Gastrocnemius medialis (tissue), 4 donors: ENCODE data around the gene EN2. TPM values are rescaled to one million over a fixed set of nuclear protein-coding genes. Genes with fewer than 3 reads are reported as not detected.

Experiments used
- ATAC-seq, 2 donors: fragments of 150-250 bp; one replicate each; pipeline ENCODE4 v1.9.1; 2016
- DNase-seq, 2 donors: peaks; one replicate each; pipeline ENCODE4 v3.0.0-alpha.2; 2019
- H3K27ac ChIP-seq, 4 donors: fragments of 200-600 bp; sonication (generic); 1 replicate in 1 of 4; 2 replicates in 3 of 4; pipeline ENCODE4 v1.5.1; 2016 to 2018; ENCODE audit warnings: mild to moderate bottlenecking in 2 of 4, moderate library complexity in 1 of 4
- H3K27me3 ChIP-seq, 3 donors: fragments of 200-600 bp; sonication (generic) in 2 of 3; 1 replicate in 1 of 3; 2 replicates in 2 of 3; pipeline versions ENCODE4 v1.5.1 to v1.6.0; 2016 to 2019; ENCODE audit warnings: mild to moderate bottlenecking in 1 of 3, moderate library complexity in 1 of 3
- H3K36me3 ChIP-seq, 2 donors: fragments of 200-600 bp; sonication (generic) in 1 of 2; one replicate each; pipeline ENCODE4 v1.5.1; 2017 to 2018
- H3K4me1 ChIP-seq, 2 donors: fragments of 200-600 bp; sonication (generic) in 1 of 2; one replicate each; pipeline ENCODE4 v1.5.1; 2016 to 2017; ENCODE audit warnings: mild to moderate bottlenecking in 2 of 2
- H3K4me3 ChIP-seq, 4 donors: fragments of 200-600 bp; sonication (generic) in 3 of 4; 1 replicate in 1 of 4; 2 replicates in 3 of 4; pipeline ENCODE4 v1.5.1; 2016 to 2019; ENCODE audit warnings: mild to moderate bottlenecking in 2 of 4
- H3K9me3 ChIP-seq, 3 donors: fragments of 200-600 bp; sonication (generic) in 2 of 3; 1 replicate in 1 of 3; 2 replicates in 2 of 3; pipeline ENCODE4 v1.5.1; 2016 to 2019
- CTCF ChIP-seq, 5 experiments: fragments of 450-650 bp in 3 of 5; fragments of 200-600 bp in 2 of 5; sonication (generic) in 2 of 5; IDR thresholded peaks in 4 of 5; conservative IDR thresholded peaks in 1 of 5; 1 replicate in 4 of 5; 2 replicates in 1 of 5; pipeline ENCODE4 v1.5.1; 2016 to 2019; ENCODE audit warnings: antibody characterized with exemption in 5 of 5, mild to moderate bottlenecking in 3 of 5, moderate library complexity in 3 of 5
- POLR2A ChIP-seq, 2 donors: fragments of 450-650 bp; IDR thresholded peaks; one replicate each; pipeline ENCODE4 v1.6.1; 2017; ENCODE audit warnings: antibody characterized with exemption in 2 of 2, mild to moderate bottlenecking in 2 of 2, moderate library complexity in 2 of 2
- in situ Hi-C, 4 donors: fragments of 200-750 bp; cut with MboI; loops; one replicate each; pipeline versions ENCODE4 v1.15.0 to v1.8.0; 2017; ENCODE audit warnings: low sequenced_read_pairs in 4 of 4
- intact Hi-C: fragments of 100-400 bp; cut with DNase I; formaldehyde crosslinking; loops from one replicate; pipeline ENCODE4 v1.15.1; 2023; ENCODE audit warnings: low total_unique reads
- total RNA-seq, 4 donors: library from RNA; depleted of rRNA; stranded (reverse); fragments of >200 nt; gene quantifications; one replicate each; pipeline versions ENCODE4 v1.1.0 to v1.2.3, GENCODE V29; 2016

EN2 gene
- total RNA-seq, 4 donors from 2014 or later: 0.31 to 1.2 (median 0.65) TPM

- no peaks in the 10 kb centered on the region for H3K36me3 ChIP-seq
- no peaks in the 10 kb centered on the region for H3K9me3 ChIP-seq
- H3K4me1 ChIP-seq: no peaks in the 10 kb centered on the region
- H3K27me3 ChIP-seq: peaks cover 10 to 17% (median 17%) of the 10 kb centered on the region in 3 donors
- ATAC-seq (no peak), DNase-seq (no peak)
- intact Hi-C loops (no loop called here), in situ Hi-C loops (no loop called here)
- TF ChIP-seq CTCF (IDR thresholded peaks at IDR 0.05 in 4 of 5, conservative IDR thresholded peaks at IDR 0.05 in 1 of 5) (no peak), POLR2A (IDR thresholded peaks at IDR 0.05) (no peak)
- H3K27ac ChIP-seq: no peak overlapping the region
- H3K4me3 ChIP-seq: no peak overlapping the region
These were observed 28.3 kb upstream of the EN2 start for GRCh38 chr7:155429651-155430050.

- in situ Hi-C loops: no loop called here
- TF ChIP-seq POLR2A (IDR thresholded peaks at IDR 0.05) (no peak), CTCF (IDR thresholded peaks at IDR 0.05 in 4 of 5, conservative IDR thresholded peaks at IDR 0.05 in 1 of 5) (no peak)
- no peak for DNase-seq
- Histone ChIP-seq H3K9me3 (no peaks in the 10 kb centered on the region), H3K27me3 (peaks cover 10 to 17% (median 17%) of the 10 kb centered on the region in 3 donors), H3K4me3 (no peak overlapping the region), H3K4me1 (no peaks in the 10 kb centered on the region), H3K36me3 (no peaks in the 10 kb centered on the region), H3K27ac (no peak overlapping the region)
- intact Hi-C loops: no loop called here
- ATAC-seq: no peak
These were observed 27.3 kb upstream of the EN2 start for GRCh38 chr7:155430606-155431005.

GRCh38 chr7:155431231-155431630, 26.7 kb upstream of the EN2 start:
- Histone ChIP-seq H3K27ac (no peak overlapping the region), H3K9me3 (no peaks in the 10 kb centered on the region), H3K36me3 (no peaks in the 10 kb centered on the region), H3K4me3 (no peak overlapping the region), H3K4me1 (no peaks in the 10 kb centered on the region), H3K27me3 (peaks cover 10 to 18% (median 18%) of the 10 kb centered on the region in 3 donors)
- intact Hi-C loops: no loop called here
- in situ Hi-C loops: no loop called here
- no peak for ATAC-seq
- TF ChIP-seq CTCF (IDR thresholded peaks at IDR 0.05 in 4 of 5, conservative IDR thresholded peaks at IDR 0.05 in 1 of 5): no peak
- TF ChIP-seq POLR2A (IDR thresholded peaks at IDR 0.05): no peak
- DNase-seq: no peak

GRCh38 chr7:155431711-155432110, 26.2 kb upstream of the EN2 start:
- ATAC-seq: no peak
- H3K27me3 ChIP-seq: peaks cover 10 to 23% (median 23%) of the 10 kb centered on the region in 3 donors
- no peaks in the 10 kb centered on the region for H3K9me3 ChIP-seq
- in situ Hi-C loops (no loop called here), intact Hi-C loops (no loop called here)
- no peaks in the 10 kb centered on the region for H3K36me3 ChIP-seq
- no peaks in the 10 kb centered on the region for H3K4me1 ChIP-seq
- H3K27ac ChIP-seq: no peak overlapping the region
- TF ChIP-seq CTCF (IDR thresholded peaks at IDR 0.05 in 4 of 5, conservative IDR thresholded peaks at IDR 0.05 in 1 of 5): no peak
- no peak for TF ChIP-seq POLR2A (IDR thresholded peaks at IDR 0.05)
- H3K4me3 ChIP-seq: no peak overlapping the region
- no peak for DNase-seq

- TF ChIP-seq CTCF (IDR thresholded peaks at IDR 0.05 in 4 of 5, conservative IDR thresholded peaks at IDR 0.05 in 1 of 5) (no peak), POLR2A (IDR thresholded peaks at IDR 0.05) (no peak)
- in situ Hi-C loops: no loop called here
- ATAC-seq: no peak
- intact Hi-C loops: no loop called here
- Histone ChIP-seq H3K4me3 (no peak overlapping the region), H3K9me3 (no peaks in the 10 kb centered on the region), H3K4me1 (no peaks in the 10 kb centered on the region), H3K27me3 (peaks cover 23 to 47% (median 33%) of the 10 kb centered on the region in 3 donors), H3K27ac (no peak overlapping the region), H3K36me3 (no peaks in the 10 kb centered on the region)
- no peak for DNase-seq
These were observed 22.8 kb upstream of the EN2 start for GRCh38 chr7:155435110-155435509.
